Sciatic nerve (tissue), 2 donors: ENCODE data around the gene REC114. TPM values are rescaled to one million over a fixed set of nuclear protein-coding genes. Genes with fewer than 3 reads are reported as not detected.
"Not testable (repeated sequence)": the region's sequence is repeated elsewhere in the genome, so short reads cannot be mapped to it uniquely, and the experiment has no call there.

Experiments used
- ATAC-seq: fragments of 200-7000 bp; cut with Tn5 transposase; one replicate; pipeline ENCODE4 v1.9.1; 2020; ENCODE audit warnings: mild to moderate bottlenecking, moderate library complexity
- DNase-seq: peaks from one replicate; pipeline ENCODE4 v3.0.0-alpha.2; 2020; ENCODE audit warnings: low spot score
- intact Hi-C: fragments of 100-400 bp; cut with DNase I; formaldehyde crosslinking; loops from one replicate; pipeline ENCODE4 v1.14.2; 2022
- total RNA-seq: library from RNA; stranded (reverse); fragmentation: NEBNext Ultra II Directional; extraction: Animal tissue kit (Norgen Biotek cat#: 25700); gene quantifications from one replicate; pipeline ENCODE4 v1.2.1, GENCODE V29; 2021
- donor health status: DM: no; HTN: no; CAD: no.
- donor health status: DM: no; HTN: no; CAD: no.

REC114 gene
- total RNA-seq, 1 donor from 2014 or later, result not detected

GRCh38 chr15:73448158-73448758 is 5.3 kb downstream of the REC114 start:
- ATAC-seq, intact Hi-C loops, DNase-seq: not testable (repeated sequence)

- intact Hi-C loops, ATAC-seq, DNase-seq: not testable (repeated sequence)
Measured at GRCh38 chr15:73449980-73450379, 7.0 kb downstream of the REC114 start.

- intact Hi-C loops, result no loop called here
- no peak for ATAC-seq
- DNase-seq, result no peak
Measured at GRCh38 chr15:73454096-73454495, 11.1 kb downstream of the REC114 start.

GRCh38 chr15:73455876-73456275 is 12.9 kb downstream of the REC114 start:
- intact Hi-C loops, result no loop called here
- ATAC-seq (no peak), DNase-seq (no peak)

GRCh38 chr15:73457334-73457733 is 14.4 kb downstream of the REC114 start:
- no peak for ATAC-seq
- no peak for DNase-seq
- intact Hi-C loops, result no loop called here

- ATAC-seq, result no peak
- intact Hi-C loops, result no loop called here
- DNase-seq, result no peak
Measured at GRCh38 chr15:73460662-73461061, 17.7 kb downstream of the REC114 start.

GRCh38 chr15:73464602-73465001 is 21.6 kb downstream of the REC114 start:
- intact Hi-C loops, result no loop called here
- DNase-seq (no peak), ATAC-seq (no peak)

GRCh38 chr15:73467758-73468157 is 24.8 kb downstream of the REC114 start:
- DNase-seq, result no peak
- no peak for ATAC-seq
- intact Hi-C loops, result no loop called here

- DNase-seq, result no peak
- no peak for ATAC-seq
- intact Hi-C loops, result no loop called here
Measured at GRCh38 chr15:73474785-73475184, 31.8 kb downstream of the REC114 start.

- intact Hi-C loops, result no loop called here
- ATAC-seq (no peak), DNase-seq (no peak)
Measured at GRCh38 chr15:73476704-73477216, 33.8 kb downstream of the REC114 start.

- intact Hi-C loops, result no loop called here
- no peak for ATAC-seq
Measured at GRCh38 chr15:73480050-73480449, 37.1 kb downstream of the REC114 start.

GRCh38 chr15:73482166-73482565 is 39.2 kb downstream of the REC114 start:
- ATAC-seq, result no peak
- intact Hi-C loops, result no loop called here
- DNase-seq, result no peak

More at GRCh38 chr15:73480050-73480449, 37.1 kb downstream of the REC114 start:
- no peak for DNase-seq

GRCh38 chr15:73483053-73483452 is 40.1 kb downstream of the REC114 start:
- intact Hi-C loops, result no loop called here
- no peak for DNase-seq
- no peak for ATAC-seq

GRCh38 chr15:73485372-73485771 is 42.4 kb downstream of the REC114 start:
- no peak for ATAC-seq
- intact Hi-C loops, result no loop called here
- no peak for DNase-seq

- ATAC-seq, DNase-seq, intact Hi-C loops: not testable (repeated sequence)
Measured at GRCh38 chr15:73485885-73486284, 42.9 kb downstream of the REC114 start.

GRCh38 chr15:73488698-73489097 is 45.7 kb downstream of the REC114 start:
- DNase-seq (no peak), ATAC-seq (no peak)
- intact Hi-C loops, result no loop called here

GRCh38 chr15:73493922-73494321 is 51.0 kb downstream of the REC114 start:
- no peak for ATAC-seq

GRCh38 chr15:73495181-73495580 is 52.2 kb downstream of the REC114 start:
- intact Hi-C loops, result no loop called here
- no peak for ATAC-seq

More at GRCh38 chr15:73493922-73494321, 51.0 kb downstream of the REC114 start:
- intact Hi-C loops, result no loop called here
- no peak for DNase-seq

GRCh38 chr15:73500696-73501095 is 57.7 kb downstream of the REC114 start:
- intact Hi-C loops, result no loop called here
- ATAC-seq, result no peak
- DNase-seq, result no peak

More at GRCh38 chr15:73495181-73495580, 52.2 kb downstream of the REC114 start:
- DNase-seq, result no peak

- DNase-seq, result no peak
- no peak for ATAC-seq
- intact Hi-C loops, result no loop called here
Measured at GRCh38 chr15:73504885-73505284, 61.9 kb downstream of the REC114 start.

- no peak for ATAC-seq
- DNase-seq, result no peak
- intact Hi-C loops, result no loop called here
Measured at GRCh38 chr15:73515527-73515926, 72.6 kb downstream of the REC114 start.
